ENCODE measurements around the gene POPDC2.
A peak's percentile ranks its signal among the peaks of the same experiment; 100 is the strongest.
"Not testable (repeated sequence)": the region's sequence is repeated elsewhere in the genome, so short reads cannot be mapped to it uniquely, and the experiment has no call there.

The POPDC2 gene

GRCh38 chr3:119660474-119661440, at the start of gene POPDC2:
Gene POPDC2 (minus strand): TSS chr3:119660589. CDS start chr3:119660423, 166 bp downstream.
- DNase-seq (ENCODE audit: low read depth in 3 of 3): no peak

GRCh38 chr3:119703820-119704531, 43.6 kb upstream of the POPDC2 start:
- no peak for DNase-seq (ENCODE audit: low read depth in 3 of 3)

- peak; percentile 69 to 89 (median 73) for DNase-seq (ENCODE audit: low read depth in 3 of 3)
These were observed 42.4 kb upstream of the POPDC2 start, which contains the start of gene CFAP91 for GRCh38 chr3:119702530-119703527. Gene CFAP91 (plus strand): TSS chr3:119703022. CDS start chr3:119703099, 77 bp downstream.

- no peak for DNase-seq (ENCODE audit: low read depth in 3 of 3)
These were observed 40.7 kb upstream of the POPDC2 start for GRCh38 chr3:119700920-119701734.

GRCh38 chr3:119700269-119700919, 40.0 kb upstream of the POPDC2 start:
- DNase-seq (ENCODE audit: low read depth in 3 of 3): peak in 1 of 3 donors; percentile 17

GRCh38 chr3:119697394-119697793, 37.0 kb upstream of the POPDC2 start:
- no peak for DNase-seq (ENCODE audit: low read depth in 3 of 3)

GRCh38 chr3:119695480-119695879, 35.1 kb upstream of the POPDC2 start:
- no peak for DNase-seq (ENCODE audit: low read depth in 3 of 3)

GRCh38 chr3:119690043-119690656, 29.8 kb upstream of the POPDC2 start:
- DNase-seq (ENCODE audit: low read depth in 3 of 3): no peak

- no peak for DNase-seq (ENCODE audit: low read depth in 3 of 3)
These were observed 23.0 kb upstream of the POPDC2 start for GRCh38 chr3:119683421-119683820.

GRCh38 chr3:119681279-119681678, 20.9 kb upstream of the POPDC2 start:
- no peak for DNase-seq (ENCODE audit: low read depth in 3 of 3)

GRCh38 chr3:119679874-119680273, 19.5 kb upstream of the POPDC2 start:
- no peak for DNase-seq (ENCODE audit: low read depth in 3 of 3)

- not testable (repeated sequence) for DNase-seq (ENCODE audit: low read depth in 3 of 3)
These were observed 17.8 kb upstream of the POPDC2 start for GRCh38 chr3:119678209-119678608.

GRCh38 chr3:119677641-119677934, 17.2 kb upstream of the POPDC2 start:
- DNase-seq (ENCODE audit: low read depth in 3 of 3): no peak

GRCh38 chr3:119676771-119677640, 16.6 kb upstream of the POPDC2 start, which contains the start of gene COX17:
Gene COX17 (minus strand): TSS chr3:119677406. CDS start chr3:119677310, 96 bp downstream.
- peak; percentile 87 to 94 (median 90) for DNase-seq (ENCODE audit: low read depth in 3 of 3)

- DNase-seq (ENCODE audit: low read depth in 3 of 3): no peak
These were observed 15.6 kb upstream of the POPDC2 start for GRCh38 chr3:119676020-119676419.

GRCh38 chr3:119675188-119675874, 14.9 kb upstream of the POPDC2 start:
- no peak for DNase-seq (ENCODE audit: low read depth in 3 of 3)

GRCh38 chr3:119673875-119674274, 13.5 kb upstream of the POPDC2 start:
- no peak for DNase-seq (ENCODE audit: low read depth in 3 of 3)

GRCh38 chr3:119672776-119673175, 12.4 kb upstream of the POPDC2 start:
- DNase-seq (ENCODE audit: low read depth in 3 of 3): no peak

All from stimulated activated CD4-positive, alpha-beta T cell treated with anti-CD3 and anti-CD28 coated beads, TNF-alpha, amount 100 ng/mL, for 48 hours (primary cell).